ENCODE results near the gene KCTD6.

DNA sequence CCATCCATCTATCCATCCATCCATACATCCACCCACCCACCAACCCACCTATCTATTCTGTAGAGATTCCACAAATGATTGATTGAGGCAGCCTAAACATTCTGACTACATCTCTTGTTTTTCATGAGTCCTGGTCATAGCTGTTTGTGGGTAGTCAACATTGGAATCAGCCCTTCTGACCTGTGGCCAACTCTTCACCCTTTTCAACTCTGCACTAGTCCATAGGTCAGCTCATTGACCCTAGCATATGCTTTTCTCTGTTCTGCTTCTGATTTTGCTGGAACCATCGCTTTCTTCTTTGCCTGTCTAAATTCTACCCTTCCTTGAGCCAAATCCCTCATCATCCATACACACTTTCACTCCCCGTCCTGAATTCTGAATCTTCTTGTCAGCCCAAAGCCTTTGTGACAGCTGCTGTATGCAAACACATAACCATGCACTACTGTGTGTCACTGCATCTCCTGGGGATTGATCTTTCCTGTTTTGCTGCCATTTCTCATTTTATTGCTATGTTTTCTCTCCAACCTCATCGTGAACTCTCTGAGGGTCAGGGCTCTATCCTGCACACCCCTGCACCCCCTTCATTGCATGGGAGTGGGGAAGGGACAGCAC lies 16.8 kb upstream of the KCTD6 start:
- TF ChIP-seq CTCF (conservative IDR thresholded peaks at IDR 0.05; ENCODE audit: low read length): no peak
- no peak for TF ChIP-seq EZH2phosphoT487 (IDR thresholded peaks at IDR 0.05; ENCODE audit: borderline replicate concordance, low read depth, low read length)
